A172 (cell line): ENCODE results near the gene DNAJB8. TPM values are rescaled to one million over a fixed set of nuclear protein-coding genes. Genes with fewer than 3 reads are reported as not detected.

ENCODE experiments used
- total RNA-seq: library from RNA; depleted of rRNA; stranded (reverse); fragments of >200 nt; shearing (Covaris generic); gene quantifications from 2 replicates; pipeline ENCODE4 v1.2.3, GENCODE V29; 2014; rRNA removed

DNAJB8 gene
- total RNA-seq, 1 experiment from 2014 or later = not detected

Other genes starting within 250 kb of the DNAJB8 start
- gene GATA2, start 26.3 kb upstream of the DNAJB8 start, total RNA-seq = 5.5 and 8.4 TPM in 2 replicates
- 407 and 425 TPM in 2 replicates for gene RPN1, start 183.9 kb upstream of the DNAJB8 start, total RNA-seq